ENCODE data around the gene TMEM53. TPM values are rescaled to one million over a fixed set of nuclear protein-coding genes. Genes with fewer than 3 reads are reported as not detected.
"Not testable (repeated sequence)": the region's sequence is repeated elsewhere in the genome, so short reads cannot be mapped to it uniquely, and the experiment has no call there.

TMEM53 gene
- total and polyA plus RNA-seq, 5 donors = 12.0 to 16.8 (median 13.3) TPM

- Histone ChIP-seq H3K4me3 (ENCODE audit: low read length) (no peak overlapping the region), H3K4me1 (ENCODE audit: control insufficient read depth, insufficient read depth, low read length) (peaks cover 9% of the 10 kb centered on the region), H3K27ac (ENCODE audit: low read length) (peak overlapping the region; percentile 61), H3K27me3 (ENCODE audit: control insufficient read depth, insufficient read depth) (no peaks in the 10 kb centered on the region), H3K9me3 (ENCODE audit: control insufficient read depth, low read length) (no peaks in the 10 kb centered on the region)
- intact Hi-C loops (cut with DNase I) = no loop called here
- no peak for DNase-seq
- ATAC-seq = no peak
- WGBS = 65% methylated on average over 13 of the region's 13 CpGs
Measured at GRCh38 chr1:44672254-44672955, 1.9 kb downstream of the TMEM53 start.

DNA sequence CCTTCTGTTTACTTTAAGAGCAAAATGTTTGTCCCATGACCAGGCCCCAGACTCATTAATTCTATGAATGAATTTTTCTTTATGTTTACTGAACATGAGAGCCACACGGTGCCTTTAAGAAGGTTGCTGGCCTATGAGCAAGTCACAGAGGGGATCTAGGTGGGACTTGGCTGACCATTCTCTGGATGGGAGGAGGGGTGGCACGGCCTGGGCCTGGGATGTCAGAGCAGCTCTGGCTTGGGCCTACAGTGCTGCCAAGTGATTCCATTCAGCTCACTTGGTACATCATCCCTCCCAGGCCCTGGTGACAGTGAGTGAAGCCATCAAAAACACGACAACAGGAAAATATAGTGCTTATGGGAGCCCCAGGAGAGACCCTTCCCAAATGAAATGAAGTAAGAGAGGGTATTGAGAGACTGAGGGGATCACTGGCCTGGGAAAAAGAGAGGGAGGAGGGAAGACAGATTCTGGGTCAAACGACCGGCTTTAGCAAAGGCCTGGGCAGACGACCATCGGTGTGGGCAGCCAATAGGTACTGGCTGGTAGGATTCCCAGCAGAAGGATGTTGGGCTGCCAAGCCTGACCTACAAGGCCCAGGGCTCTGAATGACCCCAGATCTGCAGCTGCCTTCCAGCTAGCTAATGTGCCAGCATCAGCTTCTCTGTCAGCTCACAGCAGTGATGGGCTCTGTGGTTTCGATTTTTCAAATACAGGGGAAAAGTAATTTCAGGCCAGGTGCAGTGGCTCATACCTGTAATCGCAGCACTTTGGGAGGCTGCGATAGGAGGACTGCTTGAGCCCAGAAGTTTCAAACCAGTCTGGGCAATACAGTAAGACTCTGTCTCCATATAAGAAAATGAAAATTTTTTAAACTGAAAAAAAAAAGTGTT, 3.3 kb downstream of the TMEM53 start:
- ATAC-seq = no peak
- intact Hi-C loops (cut with DNase I) = no loop called here
- no peaks in the 10 kb centered on the region for H3K9me3 ChIP-seq (ENCODE audit: control insufficient read depth, low read length)

DNA sequence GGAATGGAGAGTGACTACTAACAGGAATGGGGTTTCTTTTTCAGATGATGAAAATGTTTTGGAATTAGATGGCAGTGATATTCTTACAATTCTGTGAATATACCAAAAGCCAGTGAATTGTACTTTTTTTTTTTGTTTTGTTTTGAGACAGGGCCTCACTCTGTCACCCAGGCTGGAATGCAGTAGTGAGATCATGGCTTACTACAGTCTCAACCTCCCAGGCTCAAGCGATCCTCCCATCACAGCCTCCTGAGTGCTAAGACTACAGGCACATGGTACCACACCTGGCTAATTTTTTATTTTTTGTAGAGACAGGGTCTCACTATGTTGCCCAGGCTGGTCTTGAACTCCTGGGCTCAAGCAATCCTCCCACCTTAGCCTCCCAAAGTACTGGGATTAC, 7.6 kb downstream of the TMEM53 start:
- not testable (repeated sequence) for ATAC-seq

More for the DNA sequence above, 3.3 kb downstream of the TMEM53 start:
- peaks cover 5% of the 10 kb centered on the region for H3K4me1 ChIP-seq (ENCODE audit: control insufficient read depth, insufficient read depth, low read length)
- WGBS = 93% methylated on average over 10 of the region's 10 CpGs
- no peak overlapping the region for H3K27ac ChIP-seq (ENCODE audit: low read length)
- no peaks in the 10 kb centered on the region for H3K27me3 ChIP-seq (ENCODE audit: control insufficient read depth, insufficient read depth)
- H3K4me3 ChIP-seq (ENCODE audit: low read length) = no peak overlapping the region
- no peak for DNase-seq

DNA sequence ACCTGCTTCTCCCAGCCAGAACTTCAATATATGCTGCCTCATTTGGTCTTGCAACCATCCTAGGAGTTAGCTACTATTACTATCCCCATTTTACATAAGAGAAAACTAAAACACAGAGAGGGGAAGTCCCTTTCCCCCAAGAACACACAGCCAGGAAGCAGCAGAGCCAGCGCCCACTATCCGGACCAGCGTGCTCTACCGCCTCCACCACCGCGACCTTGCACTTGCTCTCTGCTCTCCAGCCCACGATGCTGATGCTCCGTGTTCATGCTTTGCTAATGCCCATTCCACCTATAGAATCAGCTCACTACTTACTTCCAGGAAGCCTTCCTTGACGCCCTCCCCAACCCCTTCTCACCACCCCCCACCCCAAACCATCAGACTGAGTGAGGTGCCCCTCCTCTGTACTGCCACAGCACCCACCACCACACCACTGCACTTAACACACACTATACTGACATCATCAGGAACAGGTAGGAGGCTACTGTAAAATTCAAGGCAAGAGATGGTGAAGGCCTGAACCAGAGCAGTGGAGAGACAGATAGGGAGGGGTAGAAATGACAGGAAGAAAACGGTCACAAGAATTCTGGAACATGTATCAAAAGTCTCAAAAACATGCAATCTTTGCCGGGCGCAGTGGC, 9.4 kb downstream of the TMEM53 start:
- intact Hi-C loops (cut with DNase I) = no loop called here
- no peaks in the 10 kb centered on the region for H3K4me1 ChIP-seq (ENCODE audit: control insufficient read depth, insufficient read depth, low read length)
- 72% methylated on average over 12 of the region's 12 CpGs for WGBS

More for the DNA sequence above, 7.6 kb downstream of the TMEM53 start:
- intact Hi-C loops (cut with DNase I); H3K4me3 ChIP-seq (ENCODE audit: low read length); H3K9me3 ChIP-seq (ENCODE audit: control insufficient read depth, low read length); H3K27me3 ChIP-seq (ENCODE audit: control insufficient read depth, insufficient read depth); DNase-seq; H3K27ac ChIP-seq (ENCODE audit: low read length); H3K4me1 ChIP-seq (ENCODE audit: control insufficient read depth, insufficient read depth, low read length): not testable (repeated sequence)
- 80% methylated on average over 1 of the region's 1 CpG for WGBS

DNA sequence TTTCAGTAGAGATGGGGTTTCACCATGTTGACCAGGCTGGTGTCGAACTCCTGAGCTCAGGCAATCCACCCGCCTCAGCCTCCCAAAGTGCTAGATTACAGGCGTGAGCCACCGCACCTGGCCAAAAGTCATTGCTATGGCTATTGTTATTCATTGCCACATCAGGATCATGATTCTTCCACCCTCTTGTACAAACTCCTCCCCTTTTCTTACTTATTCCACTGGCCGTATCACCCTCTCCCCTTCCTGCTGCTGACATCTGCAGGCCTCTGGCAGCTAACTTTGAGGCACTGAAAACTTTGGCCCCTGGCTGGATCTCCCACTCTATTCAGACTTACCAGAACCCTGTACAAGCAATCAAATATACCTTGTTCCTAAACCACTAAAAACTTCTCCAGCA, 10.9 kb downstream of the TMEM53 start:
- Histone ChIP-seq H3K9me3 (ENCODE audit: control insufficient read depth, low read length) (no peaks in the 10 kb centered on the region), H3K27me3 (ENCODE audit: control insufficient read depth, insufficient read depth) (no peaks in the 10 kb centered on the region), H3K27ac (ENCODE audit: low read length) (no peak overlapping the region), H3K4me1 (ENCODE audit: control insufficient read depth, insufficient read depth, low read length) (no peaks in the 10 kb centered on the region), H3K4me3 (ENCODE audit: low read length) (no peak overlapping the region)
- ATAC-seq = no peak
- intact Hi-C loops (cut with DNase I) = no loop called here
- 91% methylated on average over 5 of the region's 5 CpGs for WGBS
- no peak for DNase-seq

More for the DNA sequence above, 9.4 kb downstream of the TMEM53 start:
- no peak overlapping the region for H3K4me3 ChIP-seq (ENCODE audit: low read length)
- H3K9me3 ChIP-seq (ENCODE audit: control insufficient read depth, low read length) = no peaks in the 10 kb centered on the region
- no peak overlapping the region for H3K27ac ChIP-seq (ENCODE audit: low read length)
- no peak for DNase-seq
- no peak for ATAC-seq
- no peaks in the 10 kb centered on the region for H3K27me3 ChIP-seq (ENCODE audit: control insufficient read depth, insufficient read depth)

DNA sequence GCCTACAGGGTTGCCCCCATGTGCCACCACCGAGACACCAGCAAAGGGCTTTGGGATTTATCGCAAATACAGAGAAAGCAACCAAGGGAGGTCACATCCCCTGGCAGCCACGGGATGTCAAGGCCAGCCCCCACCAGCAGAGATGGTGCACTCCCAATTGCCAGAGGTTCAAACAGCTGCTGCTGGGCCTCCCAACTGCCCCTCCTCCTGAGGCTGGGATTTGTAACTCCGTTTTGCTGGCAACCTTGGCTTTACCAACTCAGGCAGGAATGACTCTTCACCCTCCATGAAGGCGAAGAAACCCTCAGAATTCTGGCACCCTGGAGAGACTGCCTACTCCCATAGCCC, 11.6 kb downstream of the TMEM53 start:
- Histone ChIP-seq H3K9me3 (ENCODE audit: control insufficient read depth, low read length) (no peaks in the 10 kb centered on the region), H3K27ac (ENCODE audit: low read length) (no peak overlapping the region), H3K27me3 (ENCODE audit: control insufficient read depth, insufficient read depth) (no peaks in the 10 kb centered on the region), H3K4me3 (ENCODE audit: low read length) (no peak overlapping the region), H3K4me1 (ENCODE audit: control insufficient read depth, insufficient read depth, low read length) (no peaks in the 10 kb centered on the region)
- no peak for ATAC-seq
- intact Hi-C loops (cut with DNase I) = no loop called here
- DNase-seq = no peak
- WGBS = 84% methylated on average over 5 of the region's 5 CpGs

GRCh38 chr1:44661781-44662682, 12.2 kb downstream of the TMEM53 start:
- 73% methylated on average over 15 of the region's 15 CpGs for WGBS
- H3K4me1 ChIP-seq (ENCODE audit: control insufficient read depth, insufficient read depth, low read length) = no peaks in the 10 kb centered on the region
- no peak for DNase-seq
- no peaks in the 10 kb centered on the region for H3K9me3 ChIP-seq (ENCODE audit: control insufficient read depth, low read length)
- no peaks in the 10 kb centered on the region for H3K27me3 ChIP-seq (ENCODE audit: control insufficient read depth, insufficient read depth)
- H3K27ac ChIP-seq (ENCODE audit: low read length) = no peak overlapping the region
- intact Hi-C loops (cut with DNase I) = no loop called here
- no peak overlapping the region for H3K4me3 ChIP-seq (ENCODE audit: low read length)
- no peak for ATAC-seq

DNA sequence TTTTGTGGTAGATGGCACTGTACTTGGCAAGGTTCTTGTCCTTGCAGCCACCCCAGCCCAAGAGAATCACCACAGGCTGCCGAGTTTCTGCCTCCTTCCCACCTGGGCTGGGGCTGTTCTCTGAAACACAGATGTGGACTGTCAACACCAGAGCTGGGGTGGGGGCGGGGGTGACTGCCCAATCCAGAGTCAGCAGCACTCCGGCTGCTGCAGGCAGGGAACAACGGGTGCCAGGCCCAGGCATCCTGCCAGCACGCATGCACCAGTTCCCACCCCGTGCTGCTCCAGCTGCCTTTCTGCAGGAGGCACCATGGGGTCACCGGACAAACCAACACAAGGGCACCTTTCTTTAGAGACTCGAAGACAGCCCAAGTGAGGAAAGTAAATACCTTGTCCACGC, 14.1 kb downstream of the TMEM53 start:
- intact Hi-C loops (cut with DNase I) = no loop called here
- DNase-seq = peak; percentile 74 to 93 (median 91)
- WGBS = 49% methylated on average over 9 of the region's 9 CpGs
- Histone ChIP-seq H3K4me1 (ENCODE audit: control insufficient read depth, insufficient read depth, low read length) (no peaks in the 10 kb centered on the region), H3K4me3 (ENCODE audit: low read length) (no peak overlapping the region), H3K27ac (ENCODE audit: low read length) (peak overlapping the region; percentile 9), H3K27me3 (ENCODE audit: control insufficient read depth, insufficient read depth) (no peaks in the 10 kb centered on the region), H3K9me3 (ENCODE audit: control insufficient read depth, low read length) (no peaks in the 10 kb centered on the region)
- ATAC-seq = peak; percentile 84 to 88

DNA sequence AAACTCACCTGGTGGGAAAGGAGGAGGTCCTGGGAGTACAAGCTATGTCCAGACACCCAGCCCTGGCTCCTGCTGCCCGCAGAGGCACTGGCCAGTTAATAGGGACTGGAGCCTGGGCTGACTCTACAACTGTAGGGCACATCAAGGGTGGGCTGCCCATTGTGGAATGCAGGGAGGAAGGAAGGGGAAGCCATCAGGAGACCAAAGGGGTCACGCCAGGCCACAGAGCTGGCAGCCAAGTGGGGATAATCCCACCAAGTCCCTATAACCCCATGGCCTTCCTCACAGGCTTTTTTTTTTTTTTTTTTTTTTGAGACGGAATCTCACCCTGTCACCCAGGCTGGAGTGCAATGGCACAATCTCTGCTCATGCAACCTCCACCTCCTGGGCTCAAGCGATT, 14.7 kb downstream of the TMEM53 start:
- intact Hi-C loops (cut with DNase I) = no loop called here
- DNase-seq (no peak), ATAC-seq (no peak)
- WGBS = 98% methylated on average over 4 of the region's 4 CpGs
- Histone ChIP-seq H3K9me3 (ENCODE audit: control insufficient read depth, low read length) (no peaks in the 10 kb centered on the region), H3K27ac (ENCODE audit: low read length) (no peak overlapping the region), H3K4me1 (ENCODE audit: control insufficient read depth, insufficient read depth, low read length) (no peaks in the 10 kb centered on the region), H3K4me3 (ENCODE audit: low read length) (no peak overlapping the region), H3K27me3 (ENCODE audit: control insufficient read depth, insufficient read depth) (no peaks in the 10 kb centered on the region)

GRCh38 chr1:44655609-44656008, 18.7 kb downstream of the TMEM53 start:
- no peak for ATAC-seq
- Histone ChIP-seq H3K4me1 (ENCODE audit: control insufficient read depth, insufficient read depth, low read length) (no peaks in the 10 kb centered on the region), H3K27ac (ENCODE audit: low read length) (no peak overlapping the region), H3K4me3 (ENCODE audit: low read length) (no peak overlapping the region), H3K9me3 (ENCODE audit: control insufficient read depth, low read length) (no peaks in the 10 kb centered on the region), H3K27me3 (ENCODE audit: control insufficient read depth, insufficient read depth) (no peaks in the 10 kb centered on the region)
- DNase-seq = peak in 1 of 3 donors; percentile 45
- intact Hi-C loops (cut with DNase I) = no loop called here
- 63% methylated on average over 5 of the region's 5 CpGs for WGBS

Data from right cardiac atrium (tissue), 5 donors.